KG1 (cell line): ENCODE results near the gene CLIC6.
"Not testable (repeated sequence)": the region's sequence is repeated elsewhere in the genome, so short reads cannot be mapped to it uniquely, and the experiment has no call there.

Experiments
- DNase-seq: peaks from one replicate; lab custom pipeline; 2025; lab: John Stamatoyannopoulos, UW

Gene CLIC6

GRCh38 chr21:34653522-34653921, 15.3 kb upstream of the CLIC6 start:
- DNase-seq = no peak

GRCh38 chr21:34661848-34662247, 6.9 kb upstream of the CLIC6 start:
- no peak for DNase-seq

- no peak for DNase-seq
Observed at GRCh38 chr21:34667761-34668160, 1.0 kb upstream of the CLIC6 start.

GRCh38 chr21:34669149-34669879, 520 bp downstream of the CLIC6 start:
- DNase-seq = no peak

GRCh38 chr21:34669880-34670219, 1.1 kb downstream of the CLIC6 start:
- not testable (repeated sequence) for DNase-seq

- no peak for DNase-seq
Observed at GRCh38 chr21:34670220-34670961, 1.6 kb downstream of the CLIC6 start.

GRCh38 chr21:34670962-34671348, 2.2 kb downstream of the CLIC6 start:
- no peak for DNase-seq

- DNase-seq = no peak
Observed at GRCh38 chr21:34671462-34671861, 2.7 kb downstream of the CLIC6 start.

GRCh38 chr21:34671891-34672290, 3.1 kb downstream of the CLIC6 start:
- DNase-seq = no peak

- DNase-seq = no peak
Observed at GRCh38 chr21:34673006-34673405, 4.2 kb downstream of the CLIC6 start.

- DNase-seq = no peak
Observed at GRCh38 chr21:34674468-34674867, 5.7 kb downstream of the CLIC6 start.

GRCh38 chr21:34675871-34676270, 7.1 kb downstream of the CLIC6 start:
- DNase-seq = no peak

GRCh38 chr21:34679051-34679450, 10.3 kb downstream of the CLIC6 start:
- no peak for DNase-seq

- no peak for DNase-seq
Observed at GRCh38 chr21:34684174-34684876, 15.5 kb downstream of the CLIC6 start.

GRCh38 chr21:34687065-34687464, 18.3 kb downstream of the CLIC6 start:
- DNase-seq = no peak

GRCh38 chr21:34687745-34688144, 19.0 kb downstream of the CLIC6 start:
- no peak for DNase-seq

- no peak for DNase-seq
Observed at GRCh38 chr21:34688145-34688544, 19.4 kb downstream of the CLIC6 start.

GRCh38 chr21:34688715-34689114, 19.9 kb downstream of the CLIC6 start:
- DNase-seq = no peak

- DNase-seq = no peak
Observed at GRCh38 chr21:34690041-34690792, 21.4 kb downstream of the CLIC6 start.

GRCh38 chr21:34690793-34691175, 22.0 kb downstream of the CLIC6 start:
- DNase-seq = no peak

GRCh38 chr21:34691390-34692032, 22.7 kb downstream of the CLIC6 start:
- no peak for DNase-seq

GRCh38 chr21:34692458-34693020, 23.7 kb downstream of the CLIC6 start:
- DNase-seq = no peak
